ENCODE data around the gene CSH2. TPM values are rescaled to one million over a fixed set of nuclear protein-coding genes. Genes with fewer than 3 reads are reported as not detected.
"Not testable (repeated sequence)": the region's sequence is repeated elsewhere in the genome, so short reads cannot be mapped to it uniquely, and the experiment has no call there.

The CSH2 gene
- total RNA-seq, 2 donors from 2014 or later, result not detected

DNA sequence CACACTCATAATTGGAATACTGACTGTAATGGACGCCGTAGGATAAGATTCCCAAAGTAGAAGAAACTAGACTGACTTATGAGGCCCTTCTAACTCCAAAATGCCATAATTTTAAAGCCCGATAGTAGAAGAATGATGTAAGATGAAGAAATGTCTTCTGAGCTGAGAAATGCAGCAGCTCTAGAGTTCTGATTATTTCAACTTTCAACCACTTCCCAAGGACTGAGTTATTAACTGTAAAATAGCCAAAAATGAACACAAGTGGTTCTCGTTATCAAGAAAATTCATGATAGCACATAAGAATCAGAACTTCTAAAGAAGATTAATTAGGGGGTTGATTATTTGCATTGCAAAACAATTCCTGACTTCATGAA, 3.2 kb downstream of the CSH2 start:
- DNase-seq (ENCODE audit: low spot score); intact Hi-C loops (cut with DNase I): not testable (repeated sequence)

DNA sequence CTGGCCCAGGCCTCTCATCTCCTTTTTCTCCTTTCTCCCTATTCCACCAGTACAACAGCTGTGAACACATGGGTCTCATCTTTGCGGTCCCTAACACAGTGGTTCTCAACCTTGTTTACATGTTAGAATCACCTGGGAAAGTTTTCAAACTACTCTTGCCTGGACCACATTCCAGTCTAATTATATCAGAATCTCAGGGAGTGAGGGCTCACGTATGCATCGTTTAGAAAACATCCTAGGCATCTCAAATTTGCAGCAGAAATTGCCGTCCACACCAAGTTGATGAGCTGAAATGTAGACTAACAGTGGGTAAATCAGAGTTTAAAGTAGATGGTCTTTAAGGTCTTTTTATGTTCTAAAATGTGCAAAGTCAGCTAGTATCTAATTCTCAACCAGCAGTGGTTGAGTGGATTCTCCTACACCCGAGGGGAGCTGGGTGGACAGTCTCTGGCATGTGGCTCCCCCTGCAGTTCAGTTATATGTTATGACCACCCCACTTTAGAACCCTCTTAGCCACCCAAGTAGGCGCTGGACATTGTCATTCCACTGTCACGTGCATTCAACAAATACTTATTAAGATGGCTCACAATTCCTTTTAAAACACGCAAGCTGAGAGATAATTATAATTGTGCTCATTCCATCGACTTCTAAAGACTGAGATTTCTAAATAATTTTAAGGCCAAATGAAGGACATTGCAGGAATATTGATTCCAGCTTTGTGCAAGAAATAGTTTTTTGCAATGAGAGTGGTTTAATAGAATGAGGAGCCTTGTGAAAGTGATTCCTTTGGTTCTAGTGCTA, 3.8 kb downstream of the CSH2 start:
- DNase-seq (ENCODE audit: low spot score); intact Hi-C loops (cut with DNase I): not testable (repeated sequence)

DNA sequence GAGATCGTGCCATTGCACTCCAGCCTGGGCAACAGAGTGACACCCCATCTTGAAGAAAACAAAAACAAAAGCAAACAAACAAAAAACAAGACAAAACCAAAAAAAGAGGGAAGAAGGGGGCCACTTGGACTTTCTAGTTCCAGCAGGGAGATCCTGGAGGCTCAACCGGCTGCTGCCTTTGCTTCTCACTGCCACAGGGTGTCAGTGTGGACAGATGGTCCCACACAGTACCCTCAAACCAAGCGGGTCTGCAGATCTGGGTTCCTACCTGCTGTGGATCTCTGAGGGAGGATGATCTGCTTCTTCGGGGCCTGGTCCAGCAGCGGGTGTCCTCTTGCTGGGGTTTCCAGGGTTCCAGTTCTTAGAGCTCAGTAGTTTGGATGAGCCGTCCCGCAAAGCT, 6.9 kb downstream of the CSH2 start:
- DNase-seq (ENCODE audit: low spot score), result peak; percentile 37
- intact Hi-C loops (cut with DNase I), result not testable (repeated sequence)

DNA sequence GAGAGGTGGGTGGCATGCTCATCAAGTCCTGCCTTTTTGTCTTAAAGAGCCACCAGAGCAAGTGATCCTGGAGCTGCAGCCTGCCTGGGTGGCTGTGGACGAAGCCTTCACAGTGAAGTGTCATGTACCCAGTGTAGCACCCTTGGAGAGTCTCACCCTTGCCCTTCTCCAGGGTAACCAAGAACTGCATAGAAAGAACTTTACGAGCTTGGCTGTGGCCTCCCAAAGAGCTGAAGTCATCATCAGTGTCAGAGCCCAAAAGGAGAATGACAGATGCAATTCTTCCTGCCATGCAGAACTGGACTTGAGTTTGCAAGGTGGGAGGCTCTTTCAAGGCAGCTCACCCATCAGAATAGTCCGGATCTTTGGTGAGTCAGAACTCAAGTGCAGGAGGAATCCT, 14.2 kb downstream of the CSH2 start:
- peak; percentile 17 for DNase-seq (ENCODE audit: low spot score)
- intact Hi-C loops (cut with DNase I), result no loop called here

DNA sequence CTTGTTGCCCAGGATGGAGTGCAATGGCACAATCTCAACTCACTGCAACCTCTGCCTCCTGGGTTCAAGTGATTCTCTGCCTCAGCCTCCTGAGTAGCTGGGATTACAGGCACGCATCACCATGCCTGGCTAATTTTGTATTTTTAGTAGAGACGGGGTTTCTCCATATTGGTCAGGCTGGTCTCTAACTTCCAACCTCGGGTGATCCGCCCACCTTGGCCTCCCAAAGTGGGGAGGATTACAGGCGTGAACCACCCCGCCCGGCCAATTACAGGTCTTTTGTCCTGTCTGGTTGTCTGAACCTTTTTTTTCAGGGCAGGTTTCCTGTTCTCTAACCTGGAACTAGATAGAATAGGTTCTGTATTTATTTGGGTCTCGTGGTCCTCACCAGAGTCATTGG, 17.1 kb downstream of the CSH2 start:
- intact Hi-C loops (cut with DNase I), result not testable (repeated sequence)
- DNase-seq (ENCODE audit: low spot score), result peak; percentile 20

DNA sequence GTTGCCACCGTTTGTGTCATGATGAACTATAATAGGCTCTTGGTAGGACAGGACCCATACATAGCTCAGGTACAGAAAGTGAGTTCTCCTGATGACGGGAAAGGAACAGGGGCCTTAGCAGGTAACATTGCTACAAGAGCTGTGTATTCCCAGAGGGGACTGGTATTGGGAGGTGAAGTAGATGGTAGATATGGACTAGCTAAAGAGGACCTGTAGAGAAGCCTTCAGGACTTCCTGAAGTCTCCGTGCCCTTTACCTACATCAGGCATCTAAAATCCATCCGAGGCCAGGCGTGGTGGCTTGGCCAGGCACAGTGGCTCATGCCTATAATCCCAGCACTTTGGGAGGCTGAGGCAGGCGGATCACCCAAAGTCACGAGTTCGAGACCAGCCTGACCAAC, 18.3 kb downstream of the CSH2 start:
- intact Hi-C loops (cut with DNase I), result no loop called here
- DNase-seq (ENCODE audit: low spot score), result peak; percentile 69

DNA sequence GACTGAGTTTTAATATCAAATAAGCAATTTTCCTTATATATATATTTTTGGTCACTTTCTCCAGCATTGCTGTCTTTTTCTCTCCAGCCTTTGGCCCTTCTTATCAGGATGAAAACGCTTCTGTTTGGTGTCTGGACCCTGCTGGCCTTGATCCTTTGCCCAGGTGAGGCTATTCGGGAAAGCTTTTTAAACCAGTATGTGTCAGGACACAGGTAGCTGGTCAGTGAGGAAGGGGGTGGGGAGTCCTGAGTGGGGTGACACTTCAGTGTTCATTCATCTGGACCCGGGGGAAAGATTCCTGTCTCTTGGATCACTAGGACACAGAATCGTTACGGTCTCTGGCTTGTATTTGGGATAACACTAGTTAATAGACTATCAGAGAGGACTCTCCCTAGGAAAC, 18.8 kb downstream of the CSH2 start:
- DNase-seq (ENCODE audit: low spot score), result peak; percentile 52
- intact Hi-C loops (cut with DNase I), result no loop called here

DNA sequence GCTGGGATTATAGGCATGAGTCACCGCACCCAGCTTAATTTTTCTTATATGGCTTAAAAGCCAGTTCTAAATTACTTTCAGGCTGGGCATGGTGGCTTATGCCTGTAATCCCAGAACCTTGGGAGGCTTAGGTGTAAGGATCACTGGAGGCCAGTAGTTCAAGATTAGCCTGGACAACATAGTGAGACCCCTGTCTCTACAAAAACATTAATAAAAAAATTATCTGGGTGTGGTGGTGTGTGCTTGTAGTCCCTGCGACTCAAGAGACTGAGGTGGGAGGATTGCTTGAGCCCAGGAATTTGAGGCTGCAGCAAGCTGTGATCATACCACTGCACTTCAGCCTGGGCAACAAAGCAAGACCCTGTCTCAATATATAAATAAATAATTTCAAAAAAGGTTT, 20.2 kb downstream of the CSH2 start:
- intact Hi-C loops (cut with DNase I), result no loop called here
- peak; percentile 5 for DNase-seq (ENCODE audit: low spot score)

DNA sequence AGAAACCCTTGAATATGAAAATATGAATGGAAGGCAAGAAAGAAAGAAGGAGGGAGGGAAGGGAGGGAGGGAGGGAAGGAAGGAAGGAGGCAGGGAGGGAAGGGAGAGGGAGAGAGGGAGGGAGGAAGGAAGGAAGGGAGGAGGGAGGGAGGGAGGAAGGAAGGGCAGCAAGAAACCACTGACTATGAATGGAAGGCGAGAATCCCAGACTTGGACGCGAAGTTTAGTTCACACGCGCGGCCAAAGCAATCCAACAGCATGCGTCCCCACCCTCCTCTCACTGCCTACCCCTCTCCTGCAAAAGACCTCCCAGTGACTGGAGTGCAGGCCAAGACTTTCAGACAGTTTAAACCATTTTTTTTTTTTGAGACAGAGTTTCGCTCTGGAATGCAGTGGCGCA, 23.1 kb downstream of the CSH2 start:
- intact Hi-C loops (cut with DNase I), result no loop called here
- DNase-seq (ENCODE audit: low spot score), result peak; percentile 36

DNA sequence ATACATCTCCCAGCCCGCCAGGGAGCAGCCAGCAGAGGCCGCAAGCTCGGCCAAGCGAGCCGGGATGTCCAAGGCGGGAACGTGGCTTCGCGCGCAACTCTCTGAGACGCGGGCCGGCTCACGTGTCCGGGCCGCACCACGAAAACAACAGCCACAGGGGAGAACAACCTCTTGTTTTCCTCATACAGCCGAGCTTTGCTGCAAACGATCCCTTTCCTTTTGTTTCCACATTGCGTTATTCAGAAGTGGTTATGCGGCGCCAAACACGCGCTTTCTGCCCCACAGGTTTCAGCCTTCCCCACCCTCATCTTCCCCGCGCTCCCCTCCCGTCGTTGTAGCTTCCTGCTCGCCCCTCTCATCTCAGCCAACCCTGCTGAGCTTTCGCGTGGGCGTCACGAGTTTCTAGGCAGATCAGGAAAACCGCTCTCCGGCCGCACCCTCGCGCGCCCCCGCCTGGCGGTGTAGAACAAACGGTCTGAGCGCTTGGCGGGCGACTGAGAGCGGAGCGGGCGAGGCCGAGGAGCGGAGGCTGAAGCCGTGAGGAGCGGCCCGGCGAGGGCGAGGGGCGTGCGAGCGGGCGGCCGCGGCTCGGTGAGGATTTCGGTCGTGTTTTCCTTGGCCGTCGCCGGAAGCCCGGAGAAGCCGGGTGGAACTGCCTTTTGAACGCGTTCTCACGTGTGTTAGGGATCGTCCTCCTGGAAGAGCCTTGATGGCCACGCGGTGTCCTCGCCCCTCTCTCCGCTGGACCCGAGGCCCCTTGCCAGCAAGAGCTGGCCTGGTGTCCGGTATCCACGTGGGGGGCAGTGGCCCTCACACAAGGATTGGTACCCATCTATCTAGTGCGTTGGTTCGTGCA, 24.4 kb downstream of the CSH2 start:
- intact Hi-C loops (cut with DNase I), result no loop called here
- DNase-seq (ENCODE audit: low spot score), result peak; percentile 98

DNA sequence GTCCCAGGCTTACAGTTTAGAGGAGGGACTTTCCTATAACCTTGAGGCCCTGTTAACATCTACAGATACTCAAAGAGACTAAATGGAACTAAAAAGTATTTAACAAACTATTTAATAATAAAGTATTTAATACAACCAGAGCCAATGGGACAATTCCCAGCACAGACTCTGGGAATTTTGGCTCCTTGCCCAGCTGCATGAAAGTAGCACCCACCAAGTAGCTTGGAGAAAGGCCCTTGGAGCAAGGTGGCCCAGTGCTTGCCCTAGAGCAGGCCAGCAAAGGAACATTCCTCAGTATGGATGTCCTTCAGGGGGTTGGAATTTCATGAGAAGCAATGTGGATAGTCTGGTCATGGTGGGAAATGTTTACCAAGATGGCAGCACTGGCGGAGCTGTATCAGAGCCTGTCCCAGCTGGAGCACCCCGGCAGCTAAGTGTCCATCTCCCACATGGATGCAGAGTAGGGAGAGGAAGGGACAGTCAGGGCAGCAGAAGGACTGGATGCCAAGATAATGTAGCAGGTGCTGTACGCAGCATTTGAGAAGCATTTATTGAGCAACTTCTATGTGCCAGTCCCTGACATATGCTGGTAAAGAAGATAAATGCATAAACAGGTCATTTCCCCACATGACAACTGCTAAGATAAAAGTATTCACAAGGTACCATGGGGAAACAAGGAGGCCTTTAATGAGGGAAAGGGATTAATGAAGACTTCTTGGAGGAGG, 25.8 kb downstream of the CSH2 start:
- intact Hi-C loops (cut with DNase I), result no loop called here
- peak; percentile 25 for DNase-seq (ENCODE audit: low spot score)

DNA sequence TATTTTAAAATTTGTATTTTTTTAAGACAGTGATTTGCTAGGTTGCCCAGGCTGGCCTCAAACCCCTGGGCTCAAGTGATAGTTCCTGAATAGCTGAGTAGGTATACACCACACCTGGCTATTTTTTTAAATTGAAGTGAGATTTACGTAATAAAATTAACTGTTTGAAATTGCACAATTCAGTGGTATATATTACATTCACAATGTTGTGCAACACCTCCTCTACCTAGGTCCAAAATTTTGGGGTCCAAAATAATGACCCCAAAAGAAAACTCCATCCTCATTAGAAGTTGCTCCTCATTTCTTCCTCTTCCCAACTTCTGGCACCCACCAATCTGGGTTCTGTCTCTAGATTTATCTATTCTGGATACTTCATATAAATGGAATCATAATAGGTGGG, 28.0 kb downstream of the CSH2 start:
- intact Hi-C loops (cut with DNase I), result no loop called here
- no peak for DNase-seq (ENCODE audit: low spot score)

DNA sequence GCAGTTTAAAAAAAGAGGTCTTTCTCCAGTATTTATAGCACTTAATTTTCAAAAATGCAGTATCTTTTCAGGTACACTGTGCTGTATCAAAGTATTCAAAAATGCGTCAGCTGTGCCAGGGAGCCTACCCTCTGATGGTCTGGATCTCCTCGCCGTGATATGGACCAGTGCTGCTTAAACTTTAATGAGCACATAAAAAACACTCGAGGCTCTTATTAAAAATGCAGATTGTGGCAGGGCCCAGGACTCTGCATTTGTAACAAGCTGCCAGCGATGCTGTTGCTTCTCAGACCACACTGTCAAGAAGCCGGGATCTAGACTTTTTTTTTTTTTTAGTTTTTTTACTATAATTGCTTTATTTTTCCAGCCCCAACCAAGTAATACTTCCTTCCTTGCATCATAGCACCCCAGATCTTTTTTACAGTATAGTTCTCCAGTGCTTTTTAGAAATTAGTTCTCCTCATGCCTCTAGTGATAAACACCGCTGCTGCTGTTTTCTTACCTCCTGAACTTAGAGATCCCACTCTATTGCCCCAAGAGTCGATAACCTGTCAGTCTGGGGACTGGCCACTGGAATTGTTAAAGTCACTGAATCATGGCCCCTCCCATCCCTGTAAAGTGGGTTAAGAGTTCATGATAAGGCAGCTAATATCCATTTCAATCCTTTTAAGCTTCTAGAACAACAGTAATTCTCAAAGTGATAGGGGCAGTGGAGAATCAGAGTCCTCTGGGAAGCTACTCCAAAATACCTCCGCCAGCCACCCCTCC, 29.4 kb downstream of the CSH2 start:
- DNase-seq (ENCODE audit: low spot score), result no peak
- intact Hi-C loops (cut with DNase I), result no loop called here

DNA sequence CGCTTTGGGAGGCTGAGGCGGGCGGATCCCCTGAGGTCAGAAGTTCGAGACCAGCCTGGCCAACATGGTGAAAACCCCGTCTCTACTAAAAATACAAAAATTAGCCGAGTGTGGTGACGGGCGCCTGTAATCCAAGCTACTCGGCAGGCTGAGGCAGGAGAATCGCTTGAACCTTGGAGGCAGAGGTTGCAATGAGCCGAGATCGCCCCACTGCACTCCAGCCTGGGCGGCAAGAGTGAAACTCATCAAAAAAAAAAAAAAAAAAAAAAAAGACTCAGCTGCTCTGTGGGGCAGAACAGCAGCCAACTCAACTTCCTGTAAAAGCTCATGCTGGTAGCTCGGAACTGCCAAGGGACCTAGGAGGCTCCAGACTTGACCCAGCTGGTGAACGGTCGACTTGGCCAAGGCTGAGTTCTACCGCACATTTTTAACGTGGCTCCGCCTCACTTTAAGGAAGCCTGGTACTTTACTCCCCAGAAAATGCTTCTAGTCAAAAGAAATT, 30.0 kb downstream of the CSH2 start:
- intact Hi-C loops (cut with DNase I), result not testable (repeated sequence)
- peak; percentile 82 for DNase-seq (ENCODE audit: low spot score)

DNA sequence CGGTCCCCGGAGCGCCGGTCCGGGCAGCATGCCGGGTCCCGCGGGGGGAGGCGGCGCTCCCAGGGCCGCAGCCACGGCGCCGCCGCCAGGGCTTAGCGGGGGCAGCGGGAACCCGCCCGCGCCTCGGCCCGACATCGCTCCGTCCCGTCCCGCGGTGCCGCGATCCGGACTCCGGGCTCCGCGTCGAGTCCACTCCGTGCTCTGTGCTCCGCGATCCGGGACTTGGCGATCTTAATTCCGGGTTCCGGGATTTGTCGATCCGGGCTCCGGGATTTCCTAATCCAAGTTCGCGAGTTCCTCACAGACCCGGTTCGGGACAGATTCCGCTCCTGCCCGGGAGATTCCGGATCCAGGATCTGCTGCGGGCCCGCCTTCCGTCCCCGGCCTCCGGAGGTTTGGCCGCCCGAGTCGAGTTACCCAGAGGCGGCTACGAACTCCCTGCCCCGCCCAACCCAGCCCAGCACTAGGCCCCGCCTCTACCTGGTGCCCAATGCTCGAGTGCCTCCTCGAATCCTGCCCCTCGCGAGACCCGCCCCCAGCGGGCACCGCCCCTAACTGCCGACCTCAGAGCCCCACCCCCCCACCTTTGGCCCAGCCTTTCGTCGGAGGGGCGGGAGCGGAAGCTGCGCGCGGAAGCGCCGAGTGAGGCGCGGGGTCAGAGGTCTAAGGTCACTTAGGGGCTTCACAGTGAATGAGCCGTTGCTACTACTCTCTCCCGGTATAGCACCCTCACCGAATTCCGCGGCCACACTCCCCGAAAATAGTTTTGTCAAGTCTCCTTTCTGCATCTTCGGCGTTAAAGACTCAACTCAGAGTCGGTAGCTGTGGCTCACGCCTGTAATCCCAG, 30.7 kb downstream of the CSH2 start, which contains the start of gene SMARCD2:
SMARCD2 (minus strand) TSS at position 146 of the 847 bp plus-strand sequence; CDS start at position 135, 11 bp downstream.
- intact Hi-C loops (cut with DNase I), result no loop called here
- peak; percentile 100 for DNase-seq (ENCODE audit: low spot score)

DNA sequence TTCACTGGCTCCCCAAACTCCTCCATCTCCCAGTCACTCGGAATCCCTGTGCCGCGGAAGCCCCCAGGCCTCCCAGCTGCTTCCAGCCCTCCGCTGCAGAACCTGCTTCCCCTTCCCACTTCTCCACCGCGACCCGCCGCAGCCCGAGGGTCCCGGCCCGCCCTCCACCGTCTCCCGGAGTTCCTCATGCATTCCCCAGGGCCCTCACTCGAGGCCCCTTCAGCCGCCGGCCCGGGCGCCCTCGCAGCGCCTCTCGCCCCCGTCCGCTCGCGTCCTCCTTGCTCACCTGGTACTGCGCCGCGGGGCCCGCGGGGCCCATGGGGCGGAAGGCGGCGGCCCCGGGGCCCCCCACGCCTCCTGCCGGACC, 31.3 kb downstream of the CSH2 start:
- intact Hi-C loops (cut with DNase I), result no loop called here
- peak; percentile 85 for DNase-seq (ENCODE audit: low spot score)

DNA sequence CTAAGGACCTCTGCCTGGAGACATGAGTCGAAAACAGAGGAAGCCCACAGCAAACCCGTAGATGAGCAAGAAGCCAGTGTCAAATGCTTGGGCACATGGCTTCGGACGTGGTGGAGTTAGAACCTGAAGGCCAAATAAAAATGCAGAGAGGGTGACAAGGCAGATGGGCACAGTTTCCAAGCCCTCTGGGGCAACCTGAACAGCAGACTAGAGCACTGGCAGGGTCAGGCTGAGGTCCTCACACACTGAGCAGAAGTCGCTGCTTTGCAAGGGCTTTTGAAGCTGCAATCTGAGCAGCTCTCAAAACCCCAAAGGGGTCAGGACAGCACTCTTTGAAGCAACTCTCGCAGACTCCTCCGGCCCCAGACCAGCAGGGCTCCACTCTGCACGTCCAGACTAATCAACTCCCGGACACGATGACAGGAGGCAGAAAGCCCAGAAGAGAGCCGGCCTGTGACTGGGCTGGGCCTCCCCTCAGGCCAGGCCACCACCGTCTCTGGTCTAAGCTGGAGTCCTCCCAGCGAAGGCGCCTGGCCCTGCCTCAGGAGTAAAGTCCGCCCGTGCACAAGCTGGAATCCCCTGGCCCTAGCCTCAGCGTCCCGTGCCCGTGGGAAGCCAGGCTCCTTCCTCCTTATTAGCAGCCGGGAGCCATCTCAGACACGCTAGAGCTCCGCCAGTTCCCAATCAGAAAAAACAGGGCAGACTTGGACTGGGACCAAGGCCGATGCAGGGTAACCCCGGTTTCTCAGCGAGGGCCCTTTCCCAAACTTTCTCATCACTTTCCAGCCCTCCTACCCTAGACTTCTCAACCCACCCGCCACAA, 31.9 kb downstream of the CSH2 start:
- DNase-seq (ENCODE audit: low spot score), result peak; percentile 88
- intact Hi-C loops (cut with DNase I), result no loop called here

All from posterior vena cava (tissue), 2 donors.